Measurements from ENCODE around the gene ZRANB3.

DNA sequence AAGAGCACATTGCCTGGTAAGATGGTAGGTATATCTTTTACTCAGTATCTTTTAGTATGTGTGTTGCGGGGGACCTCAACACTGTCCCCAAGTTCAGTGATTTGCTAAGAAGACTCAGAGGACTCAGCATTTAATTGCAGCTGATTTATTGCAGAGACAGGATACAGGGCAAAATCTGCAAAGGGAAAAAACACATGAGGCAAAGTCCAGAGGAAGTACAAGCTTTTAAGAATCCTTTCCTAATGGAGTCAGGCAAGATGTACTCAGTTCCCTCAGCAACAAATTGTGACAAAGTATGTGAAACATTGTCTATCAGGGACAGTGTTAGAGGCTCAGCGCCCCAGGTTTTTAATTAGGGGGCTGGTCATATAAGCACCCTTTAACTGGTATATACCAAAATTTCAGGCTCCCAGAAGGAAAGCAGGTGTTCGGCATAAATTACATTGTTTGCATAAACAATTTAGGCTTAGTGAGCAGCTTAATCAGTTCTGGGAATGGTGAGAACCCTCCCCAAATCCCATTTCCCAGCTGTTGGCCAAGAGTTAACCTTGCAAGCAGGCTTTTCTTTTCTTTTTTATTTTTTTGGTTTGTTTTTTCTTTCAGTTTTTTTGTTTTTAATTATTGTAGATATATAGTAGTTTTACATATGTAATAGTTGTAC lies 437.2 kb downstream of the ZRANB3 start:
- TF ChIP-seq EZH2phosphoT487 (IDR thresholded peaks at IDR 0.05; ENCODE audit: insufficient read depth, low read depth) (no peak), EZH2 (IDR thresholded peaks at IDR 0.05; ENCODE audit: insufficient read depth, poor library complexity, severe bottlenecking) (no peak)

All from GM23248 (cell line).